Measurements from ENCODE around the gene CTSD. TPM values are rescaled to one million over a fixed set of nuclear protein-coding genes. Genes with fewer than 3 reads are reported as not detected.

CTSD gene
- total and polyA plus RNA-seq, 2 experiments from 2014 or later: 67.1 to 251 TPM

GRCh38 chr11:1756791-1757771, 6.6 kb downstream of the CTSD start:
- Mint-ChIP-seq H3K27me3 (ENCODE audit: insufficient read depth, low read depth, poor library complexity) (peaks cover 5% of the 10 kb centered on the region), H3K9me3 (no peaks in the 10 kb centered on the region), H3K27ac (no peak overlapping the region), H3K4me3 (no peak overlapping the region), H3K36me3 (ENCODE audit: low read depth) (peaks cover 12% of the 10 kb centered on the region; the same call in 2 of the 3 replicates), H3K4me1 (peaks cover 5% of the 10 kb centered on the region; the same call in 2 of the 3 replicates)
- Histone ChIP-seq H4K20me1 (replicated peaks; ENCODE audit: insufficient read depth) (no peaks in the 10 kb centered on the region), H3K4me1 (ENCODE audit: insufficient read depth) (no peaks in the 10 kb centered on the region), H3K36me3 (ENCODE audit: insufficient read depth) (no peaks in the 10 kb centered on the region), H3F3A (replicated peaks; ENCODE audit: low read depth) (no peaks in the 10 kb centered on the region), H2AFZ (no peak overlapping the region), H3K4me2 (no peak overlapping the region), H3K27me3 (ENCODE audit: insufficient read depth) (no peaks in the 10 kb centered on the region), H3K9me2 (ENCODE audit: insufficient read depth) (no peaks in the 10 kb centered on the region), H3K4me3 (no peak overlapping the region), H3K79me2 (replicated peaks; ENCODE audit: insufficient read depth) (no peaks in the 10 kb centered on the region; the same call in 1 of the 2 replicates), H3K27ac (ENCODE audit: low read depth) (no peak overlapping the region)
- ATAC-seq: no peak; the same call in 2 of the 3 replicates
- no peak for DNase-seq (ENCODE audit: low spot score)
- TF ChIP-seq ZNF114 (CRISPR knock-in tag; IDR thresholded peaks at IDR 0.05) (no peak), ETS1 (IDR thresholded peaks at IDR 0.05) (no peak), EZH2 (IDR thresholded peaks at IDR 0.05; ENCODE audit: low read depth, unreplicated experiment) (no peak), REST (IDR thresholded peaks at IDR 0.05; ENCODE audit: unreplicated experiment) (no peak), CREB1 (CRISPR knock-in tag; IDR thresholded peaks at IDR 0.05; ENCODE audit: low read depth) (no peak), NANOG (IDR thresholded peaks at IDR 0.05; ENCODE audit: borderline replicate concordance) (no peak), ZNF331 (CRISPR knock-in tag; IDR thresholded peaks at IDR 0.05; ENCODE audit: low read depth) (no peak), POLR2AphosphoS5 (IDR thresholded peaks at IDR 0.05; ENCODE audit: low read depth) (no peak), EZH2phosphoT487 (IDR thresholded peaks at IDR 0.05; ENCODE audit: unreplicated experiment) (no peak), ZNF462 (CRISPR knock-in tag; IDR thresholded peaks at IDR 0.05) (no peak)

Data from GM23338 (cell line).